Mucosa of stomach (tissue), 1 donor: ENCODE data around the gene TESPA1.
"Not testable (repeated sequence)": the region's sequence is repeated elsewhere in the genome, so short reads cannot be mapped to it uniquely, and the experiment has no call there.

Source experiments
- H3K27me3 ChIP-seq: one replicate; pipeline ENCODE4 v1.7.0; 2013; ENCODE audit warnings: mild to moderate bottlenecking, low read length; ENCODE audit not compliant: control insufficient read depth, insufficient read depth
- H3K36me3 ChIP-seq: one replicate; pipeline ENCODE4 v1.7.0; 2013; ENCODE audit warnings: low read length; ENCODE audit not compliant: control insufficient read depth, insufficient read depth
- H3K4me1 ChIP-seq: one replicate; pipeline ENCODE4 v1.7.0; 2013; ENCODE audit warnings: mild to moderate bottlenecking, low read length; ENCODE audit not compliant: control insufficient read depth, insufficient read depth
- H3K4me3 ChIP-seq: one replicate; pipeline ENCODE4 v1.7.0; 2013; ENCODE audit warnings: low read length
- H3K9ac ChIP-seq: one replicate; pipeline ENCODE4 v1.7.0; 2013; ENCODE audit warnings: mild to moderate bottlenecking, low read length, moderate library complexity
- H3K9me3 ChIP-seq: one replicate; pipeline ENCODE4 v1.7.0; 2013; ENCODE audit warnings: mild to moderate bottlenecking, low read length, moderate library complexity; ENCODE audit not compliant: control insufficient read depth
- donor health status: Pancreatic carcinoma.

Gene TESPA1

DNA sequence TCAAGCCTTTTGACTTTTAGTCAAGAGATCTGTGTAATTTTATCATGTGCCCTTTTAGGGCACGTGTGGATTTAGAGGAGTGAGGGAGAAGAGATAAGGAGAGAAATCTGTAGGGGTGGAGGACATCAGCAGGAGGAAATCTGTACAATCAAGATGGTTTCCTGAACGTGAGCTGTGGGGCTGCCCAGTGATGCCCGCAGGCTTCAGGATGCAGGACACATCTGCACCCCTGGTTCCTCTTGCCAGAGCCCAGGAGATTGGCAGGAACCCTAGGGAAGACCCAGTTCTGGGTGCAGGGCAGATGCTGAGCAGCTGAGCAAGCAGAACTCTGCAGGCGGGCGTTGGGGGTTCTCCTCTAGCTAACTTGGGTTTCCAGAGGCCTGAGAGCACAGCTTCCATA, 11.6 kb upstream of the TESPA1 start:
- no peaks in the 10 kb centered on the region for H3K9me3 ChIP-seq
- H3K27me3 ChIP-seq: no peaks in the 10 kb centered on the region
- H3K4me1 ChIP-seq: no peaks in the 10 kb centered on the region
- H3K36me3 ChIP-seq: no peaks in the 10 kb centered on the region
- H3K9ac ChIP-seq: no peak overlapping the region
- no peak overlapping the region for H3K4me3 ChIP-seq

DNA sequence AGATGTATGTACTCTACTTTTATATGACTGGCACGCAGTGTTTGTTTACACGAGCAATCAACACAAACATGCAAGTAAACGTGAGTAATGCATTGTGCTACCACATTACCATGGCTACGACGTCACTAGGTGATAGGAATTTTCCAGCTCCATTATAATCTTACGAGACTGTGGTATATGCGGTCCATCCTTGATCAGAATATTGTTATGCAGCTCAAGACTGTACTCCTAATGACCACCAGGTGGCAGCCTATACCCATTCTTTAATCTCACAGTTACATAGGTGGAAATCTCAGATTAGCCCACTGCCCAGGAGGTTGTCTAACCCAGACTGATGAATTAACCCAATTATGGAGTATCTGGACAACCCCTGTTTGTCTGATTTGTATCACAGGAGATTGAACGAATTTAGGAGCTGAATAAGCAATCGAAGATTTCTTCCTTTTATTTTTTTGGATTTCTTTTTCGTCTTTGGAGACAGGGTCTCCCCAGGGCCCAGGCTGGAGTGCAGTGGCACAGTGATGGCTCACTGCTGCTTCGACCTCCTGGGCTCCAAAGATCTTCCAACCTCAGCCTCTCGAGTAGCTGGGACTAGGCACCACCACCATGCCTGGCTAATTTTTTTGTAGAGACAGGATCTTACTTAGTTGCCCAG, 8.7 kb upstream of the TESPA1 start:
- no peaks in the 10 kb centered on the region for H3K36me3 ChIP-seq
- H3K27me3 ChIP-seq: no peaks in the 10 kb centered on the region
- no peak overlapping the region for H3K4me3 ChIP-seq
- no peaks in the 10 kb centered on the region for H3K9me3 ChIP-seq
- H3K9ac ChIP-seq: no peak overlapping the region
- H3K4me1 ChIP-seq: no peaks in the 10 kb centered on the region

DNA sequence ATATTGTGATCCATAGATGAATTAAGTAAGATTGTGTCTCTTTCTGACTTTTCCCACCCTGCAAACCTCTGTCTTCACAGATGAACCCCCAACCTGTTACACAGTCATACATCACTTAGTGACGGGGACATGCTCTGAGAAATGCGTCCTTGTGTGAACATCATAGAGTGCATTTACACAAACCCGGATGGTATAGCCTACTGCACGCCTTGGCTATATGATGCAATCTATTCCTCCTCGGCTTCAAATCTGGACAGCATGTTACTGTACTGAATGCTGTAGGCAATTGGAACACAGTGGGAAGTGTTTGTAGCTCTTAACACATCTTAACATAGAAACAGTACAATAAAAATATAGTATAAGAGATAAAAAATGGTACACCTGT, 7.4 kb upstream of the TESPA1 start:
- Histone ChIP-seq H3K4me1 (no peaks in the 10 kb centered on the region), H3K9ac (no peak overlapping the region), H3K4me3 (no peak overlapping the region), H3K9me3 (no peaks in the 10 kb centered on the region), H3K27me3 (no peaks in the 10 kb centered on the region), H3K36me3 (no peaks in the 10 kb centered on the region)

DNA sequence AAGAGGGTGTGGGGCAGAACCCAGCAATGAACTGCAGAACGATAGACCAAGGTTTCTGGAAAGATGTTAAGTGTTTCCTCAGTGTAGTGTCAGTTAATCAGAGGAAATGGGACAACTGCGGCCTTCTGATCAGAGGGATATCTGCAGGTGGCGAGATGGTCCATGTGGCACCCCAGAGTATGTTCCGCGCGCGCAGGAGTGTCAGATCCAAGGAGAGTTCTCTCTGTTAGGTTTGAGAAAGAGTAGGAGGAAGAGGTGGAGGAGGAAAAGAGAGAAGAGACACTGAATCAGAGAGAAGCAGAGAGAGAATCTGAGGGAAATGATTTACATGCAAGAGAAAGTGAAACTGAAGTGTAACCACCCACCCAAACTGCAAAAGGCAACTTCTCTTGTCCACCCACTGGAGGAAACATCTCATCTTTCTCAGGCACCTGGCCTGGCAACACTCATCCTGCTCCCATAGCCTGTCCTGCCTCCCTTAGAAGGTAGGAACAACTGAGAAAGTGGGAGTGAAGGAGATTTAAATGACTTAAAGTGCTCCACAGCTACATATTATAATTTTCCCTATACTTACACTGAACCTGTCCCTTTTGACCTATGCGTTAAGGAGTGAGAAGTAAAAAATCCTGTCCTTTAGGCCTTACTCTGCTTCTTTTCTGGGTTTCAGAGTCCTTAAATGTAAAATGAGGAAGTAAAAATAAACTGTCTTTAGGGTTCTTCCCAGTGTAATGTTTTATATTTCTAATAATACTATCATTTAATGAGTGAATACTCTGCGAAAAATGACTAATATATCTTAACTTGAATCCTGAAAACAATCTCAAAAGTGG, 6.8 kb upstream of the TESPA1 start:
- H3K27me3 ChIP-seq: no peaks in the 10 kb centered on the region
- H3K9ac ChIP-seq: no peak overlapping the region
- H3K4me1 ChIP-seq: no peaks in the 10 kb centered on the region
- H3K9me3 ChIP-seq: no peaks in the 10 kb centered on the region
- H3K4me3 ChIP-seq: no peak overlapping the region
- no peaks in the 10 kb centered on the region for H3K36me3 ChIP-seq

DNA sequence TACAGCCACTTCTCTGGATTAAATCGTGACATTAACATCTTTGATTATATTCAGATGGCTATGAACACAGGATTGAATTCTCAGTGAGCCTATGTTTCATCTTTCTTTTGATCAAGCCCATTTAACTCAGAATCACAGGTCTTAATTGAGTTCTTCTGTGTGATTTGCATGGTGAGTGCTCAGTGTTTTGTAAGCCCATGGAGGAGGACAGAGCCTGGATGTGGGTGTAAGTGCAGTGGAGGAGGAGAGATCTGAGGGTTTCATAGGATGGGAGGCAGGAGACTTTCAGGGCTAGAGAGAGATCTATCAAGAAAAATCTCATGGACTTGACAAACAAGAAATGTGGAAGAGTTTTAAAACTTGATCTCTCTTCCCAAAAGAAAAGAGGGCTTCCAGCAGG, 5.3 kb upstream of the TESPA1 start:
- no peaks in the 10 kb centered on the region for H3K4me1 ChIP-seq
- H3K9ac ChIP-seq: no peak overlapping the region
- H3K36me3 ChIP-seq: no peaks in the 10 kb centered on the region
- no peak overlapping the region for H3K4me3 ChIP-seq
- no peaks in the 10 kb centered on the region for H3K9me3 ChIP-seq
- H3K27me3 ChIP-seq: no peaks in the 10 kb centered on the region

DNA sequence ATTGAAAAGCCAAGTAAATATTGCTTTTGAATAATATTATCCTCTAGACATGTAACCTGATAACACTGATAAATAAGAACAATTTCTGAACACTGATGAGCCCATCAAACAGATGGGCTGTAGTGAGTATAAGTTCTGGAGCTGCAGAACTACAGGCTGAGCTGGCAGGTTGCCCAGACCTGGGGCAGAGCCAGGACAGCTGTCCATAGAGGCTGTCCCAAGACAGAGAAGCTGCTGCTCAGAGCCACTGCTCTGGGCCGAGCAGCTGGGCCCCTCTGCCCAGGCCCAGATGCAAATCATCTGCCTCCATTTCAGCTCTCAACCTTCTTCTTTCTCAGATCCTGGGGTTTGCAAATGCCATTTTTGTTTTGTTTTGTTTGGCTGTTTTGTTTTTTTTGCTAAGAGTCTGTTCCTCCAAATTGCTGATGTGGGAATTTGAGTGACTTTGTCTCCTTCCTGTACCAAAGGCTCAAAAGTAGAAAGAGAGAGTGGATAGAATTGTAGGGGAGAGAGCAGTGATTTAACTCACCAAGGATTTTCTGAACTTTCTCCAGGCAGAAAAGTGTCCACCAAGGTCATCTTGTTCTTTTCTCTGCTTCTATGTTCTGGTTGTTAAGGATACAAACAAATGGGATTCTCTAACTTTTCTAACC, 4.0 kb upstream of the TESPA1 start:
- Histone ChIP-seq H3K4me3 (no peak overlapping the region), H3K36me3 (no peaks in the 10 kb centered on the region), H3K4me1 (no peaks in the 10 kb centered on the region), H3K9me3 (no peaks in the 10 kb centered on the region), H3K9ac (no peak overlapping the region), H3K27me3 (no peaks in the 10 kb centered on the region)

DNA sequence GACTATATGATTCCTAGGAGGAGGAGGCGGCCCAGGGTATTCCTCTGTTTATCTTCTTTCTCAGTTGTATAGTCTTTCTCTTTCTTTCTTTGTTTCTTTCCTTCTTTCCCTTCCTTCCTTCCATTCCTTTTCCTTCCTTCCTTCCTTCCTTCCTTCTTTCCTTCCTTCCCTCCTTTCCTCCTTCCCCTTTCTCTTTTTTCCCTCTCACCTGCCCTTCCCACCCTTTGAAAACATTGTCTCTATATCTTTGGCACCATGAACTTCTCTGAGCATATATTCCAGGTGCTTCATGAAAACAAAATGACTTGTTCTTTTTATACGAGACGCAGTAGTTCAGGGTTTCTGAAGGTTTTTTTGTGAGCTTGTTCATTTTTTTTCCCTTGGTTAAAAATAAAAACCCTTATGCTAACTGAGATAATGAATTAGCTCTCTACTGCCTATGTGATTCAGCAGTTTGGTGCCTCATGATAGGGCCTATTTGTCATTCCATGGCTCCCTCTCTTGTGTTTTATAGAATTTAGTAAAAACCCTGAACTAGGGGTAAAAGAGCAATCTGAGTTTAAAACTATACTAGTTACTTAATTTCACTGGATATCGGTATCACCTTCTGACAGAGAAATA, 3.2 kb upstream of the TESPA1 start:
- H3K9me3 ChIP-seq: no peaks in the 10 kb centered on the region
- no peaks in the 10 kb centered on the region for H3K36me3 ChIP-seq
- no peak overlapping the region for H3K4me3 ChIP-seq
- H3K9ac ChIP-seq: no peak overlapping the region
- H3K4me1 ChIP-seq: no peaks in the 10 kb centered on the region
- H3K27me3 ChIP-seq: no peaks in the 10 kb centered on the region

DNA sequence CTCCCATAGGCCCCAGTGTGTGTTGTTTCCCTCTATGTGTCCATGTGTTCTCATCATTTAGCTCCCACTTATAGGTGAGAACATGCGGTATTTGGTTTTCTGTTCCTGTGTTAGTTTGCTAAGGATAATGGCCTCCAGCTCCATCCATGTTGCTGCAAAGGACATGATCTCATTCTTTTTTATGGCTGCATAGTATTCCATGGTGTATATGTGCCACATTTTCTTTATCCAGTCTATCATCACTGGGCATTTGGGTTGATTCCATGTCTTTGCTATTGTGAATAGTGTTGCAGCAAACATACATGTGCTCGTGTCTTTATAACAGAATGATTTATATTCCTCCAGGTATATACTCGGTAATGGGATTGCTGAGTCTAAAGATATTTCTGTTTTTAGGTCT, 2.2 kb upstream of the TESPA1 start:
- H3K27me3 ChIP-seq, H3K4me3 ChIP-seq, H3K9me3 ChIP-seq, H3K36me3 ChIP-seq, H3K9ac ChIP-seq, H3K4me1 ChIP-seq: not testable (repeated sequence)

DNA sequence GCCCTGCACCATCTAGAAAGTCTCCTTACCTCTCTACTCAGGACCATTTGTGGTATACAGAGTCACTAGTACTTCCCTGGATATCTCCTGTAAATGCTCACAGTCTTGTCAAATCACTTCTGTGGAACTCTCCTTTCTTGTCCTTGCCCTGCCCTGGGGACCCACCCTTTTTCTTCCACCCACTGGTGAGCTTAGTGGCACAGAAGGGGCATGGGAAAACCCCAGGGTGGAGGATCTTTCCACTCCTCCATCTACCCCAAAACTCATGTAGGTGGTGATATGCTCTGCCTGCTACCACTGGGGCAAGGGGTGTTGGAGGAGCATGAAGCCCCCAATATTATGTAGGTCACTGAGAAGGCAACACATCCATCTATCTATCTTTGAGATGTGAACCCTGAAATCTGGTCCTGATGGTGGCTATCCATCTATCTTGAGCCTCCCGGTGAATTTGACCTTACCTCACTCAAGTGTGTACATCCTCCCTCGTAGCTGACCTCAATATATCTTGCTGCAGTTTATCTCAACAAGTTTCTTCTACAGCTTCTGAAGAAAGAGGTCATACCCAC, 943 bp downstream of the TESPA1 start:
- H3K9me3 ChIP-seq: no peaks in the 10 kb centered on the region
- no peaks in the 10 kb centered on the region for H3K27me3 ChIP-seq
- no peaks in the 10 kb centered on the region for H3K36me3 ChIP-seq
- H3K9ac ChIP-seq: no peak overlapping the region
- no peak overlapping the region for H3K4me3 ChIP-seq
- no peaks in the 10 kb centered on the region for H3K4me1 ChIP-seq

DNA sequence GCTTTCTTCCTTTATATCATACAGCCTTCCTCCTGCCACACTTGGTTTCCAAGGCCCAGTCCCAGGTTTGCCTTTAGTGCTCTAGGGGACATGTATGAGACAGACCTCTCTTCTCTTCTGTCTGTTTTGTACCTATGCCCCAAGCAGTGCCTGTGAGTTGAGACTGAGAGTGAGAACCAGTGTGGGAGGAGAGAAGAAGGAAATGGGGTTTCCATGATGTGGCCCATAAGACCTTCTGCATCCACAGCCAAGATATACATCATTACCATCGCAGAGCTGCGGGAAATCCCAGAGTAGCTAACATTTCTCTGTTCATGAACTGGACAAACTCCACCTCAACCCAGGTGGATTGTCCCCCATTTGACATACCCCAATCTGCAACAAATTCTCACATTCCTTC, 2.8 kb downstream of the TESPA1 start:
- H3K4me3 ChIP-seq: no peak overlapping the region

DNA sequence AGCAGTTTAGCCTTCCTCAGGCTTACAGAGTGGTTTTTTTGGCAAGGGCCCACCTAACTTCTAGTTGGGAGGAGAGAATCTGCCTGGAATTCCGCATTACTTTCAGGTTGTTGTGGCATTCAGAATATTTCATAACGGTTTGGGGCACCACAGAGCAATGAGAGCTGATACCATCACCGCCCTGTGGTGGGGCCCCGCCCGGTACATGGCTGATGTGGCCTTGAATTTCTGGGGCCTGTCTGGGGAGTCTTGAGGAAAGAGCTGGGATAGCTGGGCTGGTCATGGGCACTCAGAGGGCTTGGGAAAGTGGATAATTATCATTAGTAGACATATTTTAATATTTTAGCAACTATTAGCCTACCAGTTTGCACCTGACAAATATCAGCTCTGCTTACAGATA, 4.2 kb downstream of the TESPA1 start:
- H3K27me3 ChIP-seq: no peaks in the 10 kb centered on the region
- H3K4me3 ChIP-seq: no peak overlapping the region
- no peak overlapping the region for H3K9ac ChIP-seq
- H3K4me1 ChIP-seq: no peaks in the 10 kb centered on the region
- H3K9me3 ChIP-seq: no peaks in the 10 kb centered on the region
- H3K36me3 ChIP-seq: no peaks in the 10 kb centered on the region

More for the DNA sequence above, 2.8 kb downstream of the TESPA1 start:
- H3K36me3 ChIP-seq: no peaks in the 10 kb centered on the region
- no peaks in the 10 kb centered on the region for H3K4me1 ChIP-seq
- no peaks in the 10 kb centered on the region for H3K27me3 ChIP-seq
- H3K9me3 ChIP-seq: no peaks in the 10 kb centered on the region
- H3K9ac ChIP-seq: no peak overlapping the region

DNA sequence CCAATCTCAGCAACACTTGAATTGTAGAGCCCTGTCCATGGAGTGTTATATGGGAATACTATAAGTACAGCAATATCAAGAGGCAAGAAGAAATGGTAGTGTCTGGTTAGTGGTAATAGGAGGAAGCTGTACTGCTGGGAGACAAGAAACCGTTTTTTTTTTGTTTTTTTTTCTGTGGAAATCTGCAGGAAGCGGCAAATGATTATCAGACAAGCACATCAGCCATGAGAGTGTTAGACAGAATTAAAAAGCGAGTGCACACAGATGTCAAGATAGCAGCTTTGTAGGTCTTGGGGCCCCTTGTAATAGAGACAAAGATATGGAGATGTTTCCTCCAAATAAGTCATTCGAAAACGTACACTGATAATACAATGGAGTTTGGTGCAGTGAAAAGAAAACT, 6.7 kb downstream of the TESPA1 start:
- Histone ChIP-seq H3K4me3 (no peak overlapping the region), H3K9me3 (no peaks in the 10 kb centered on the region), H3K4me1 (no peaks in the 10 kb centered on the region), H3K9ac (no peak overlapping the region), H3K27me3 (no peaks in the 10 kb centered on the region), H3K36me3 (no peaks in the 10 kb centered on the region)
